ENCODE measurements around the gene CBL. TPM values are rescaled to one million over a fixed set of nuclear protein-coding genes. Genes with fewer than 3 reads are reported as not detected.

The CBL gene
- total and polyA plus RNA-seq, 10 of the 15 experiments (the other 5 are each of a cell fraction or from before 2014, with no cell fraction given), result 3.9 to 27.1 (median 9.5) TPM

GRCh38 chr11:119309953-119310681 lies 104.0 kb downstream of the CBL start:
- H3K4me1 ChIP-seq (ENCODE audit: control insufficient read depth, insufficient read depth, low read length), result no peaks in the 10 kb centered on the region
- peaks cover 3 to 9% of the 10 kb centered on the region in 2 experiments; a peak in 3 of 4 replicates for H3K36me3 ChIP-seq (ENCODE audit: control insufficient read depth in 2 of 2, insufficient read depth in 2 of 2, low read length in 1 of 2)
- in situ Hi-C loops (cut with MboI), result no loop called here
- no peaks in the 10 kb centered on the region for H4K20me1 ChIP-seq (ENCODE audit: control insufficient read depth, insufficient read depth)
- no peaks in the 10 kb centered on the region for H3K79me2 ChIP-seq (ENCODE audit: control insufficient read depth, insufficient read depth, low read length)
- POLR2A ChIA-PET, result interaction anchor here (0.8 kb wide), 1 partner anchor 8 kb away, joined by 3 read pairs; no protein-coding TSS in a partner anchor
- H3K9ac ChIP-seq (ENCODE audit: control insufficient read depth, insufficient read depth, low read length), result no peak overlapping the region
- H3K27me3 ChIP-seq (replicated peaks in 1 of 2; ENCODE audit: control insufficient read depth in 2 of 2, insufficient read depth in 2 of 2, low read length in 1 of 2), result no peaks in the 10 kb centered on the region
- RAD21 ChIA-PET (ENCODE audit: unreplicated experiment), result no interaction called here
- SMC1A ChIA-PET (ENCODE audit: uncharacterized antibody, unreplicated experiment), result interaction anchor here (1.4 kb wide), 1 partner anchor 16 kb away, joined by 4 read pairs; no protein-coding TSS in a partner anchor
- no peaks in the 10 kb centered on the region for H3K9me3 ChIP-seq (replicated peaks; ENCODE audit: control insufficient read depth, insufficient read depth, low read length)
- no peak for FAIRE-seq
- WGBS (ENCODE audit: insufficient coverage, insufficient replicate concordance, low lambda C conversion rate, missing lambda C conversion rate), result 81% methylated on average over 16 of the region's 17 CpGs
- H3K4me3 ChIP-seq, result no peak overlapping the region
- intact Hi-C loops (cut with micrococcal nuclease; ENCODE audit: unreplicated experiment), result no loop called here
- no peak overlapping the region for H3K4me2 ChIP-seq (ENCODE audit: control insufficient read depth, insufficient read depth)
- DNase-seq (ENCODE audit: low read depth, low spot score), result no peak
- BruUV-seq (replicated peaks), result no TSS peak
- CTCF ChIA-PET, result interaction anchor here (2.5 to 5.1 kb wide), 2 partner anchors 12 to 25 kb away, joined by 7 to 45 read pairs; no protein-coding TSS in a partner anchor
- no peak overlapping the region for H2AFZ ChIP-seq (ENCODE audit: control insufficient read depth, low read depth, low read length)
- no peak for ATAC-seq
- no peak overlapping the region for H3K27ac ChIP-seq (ENCODE audit: control insufficient read depth, insufficient read depth)
- TF ChIP-seq REST (IDR thresholded peaks at IDR 0.05; ENCODE audit: low read depth, low read length) (no peak), TAF1 (IDR thresholded peaks at IDR 0.05; ENCODE audit: borderline replicate concordance, low read depth, low read length) (no peak), SMAD1 (IDR thresholded peaks at IDR 0.05; ENCODE audit: low read depth, partially characterized antibody) (no peak), ATF7 (IDR thresholded peaks at IDR 0.05; ENCODE audit: low read depth) (no peak), MYB (IDR thresholded peaks at IDR 0.05; ENCODE audit: borderline replicate concordance, low read depth, low read length) (no peak), CREB1 (IDR thresholded peaks at IDR 0.05; ENCODE audit: low read depth) (no peak), RFX5 (IDR thresholded peaks at IDR 0.05; ENCODE audit: low read depth, low read length) (no peak), SKIL (IDR thresholded peaks at IDR 0.05; ENCODE audit: low read depth, poor library complexity, severe bottlenecking) (no peak), ZBTB11 (CRISPR knock-in tag; IDR thresholded peaks at IDR 0.05) (no peak), IRF3 (IDR thresholded peaks at IDR 0.05) (no peak), USF2 (IDR thresholded peaks at IDR 0.05; ENCODE audit: borderline replicate concordance, low read depth, low read length) (no peak)

Data from GM12878 (cell line).